GM18507 (cell line): ENCODE data around the gene MLF1.

Source experiments
- DNase-seq: peaks from one replicate; pipeline ENCODE4 v3.0.0; 2011; ENCODE audit warnings: low read depth; ENCODE audit not compliant: insufficient read length; ENCODE audit errors: extremely low spot score
- FAIRE-seq: peaks from 2 replicates; lab custom pipeline; 2011; peaks lifted over from hg19 to GRCh38; lab: Jason Lieb, UNC

Gene MLF1

DNA sequence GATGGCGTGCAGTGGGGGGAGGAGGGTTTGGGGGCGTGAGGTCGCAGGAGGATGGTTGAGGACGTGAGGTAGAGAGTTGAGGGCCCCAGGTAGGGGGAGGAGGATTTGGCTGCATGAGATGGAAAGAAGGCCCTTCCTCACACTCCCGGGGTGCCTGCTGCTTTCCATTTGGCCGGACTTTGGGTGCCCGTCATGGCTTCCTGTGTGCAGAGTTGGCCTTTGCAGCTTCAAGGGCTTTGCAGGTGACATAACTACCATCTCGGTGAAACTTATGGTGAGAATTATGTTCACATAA lies 1.7 kb downstream of the MLF1 start:
- DNase-seq (no peak), FAIRE-seq (no peak)

DNA sequence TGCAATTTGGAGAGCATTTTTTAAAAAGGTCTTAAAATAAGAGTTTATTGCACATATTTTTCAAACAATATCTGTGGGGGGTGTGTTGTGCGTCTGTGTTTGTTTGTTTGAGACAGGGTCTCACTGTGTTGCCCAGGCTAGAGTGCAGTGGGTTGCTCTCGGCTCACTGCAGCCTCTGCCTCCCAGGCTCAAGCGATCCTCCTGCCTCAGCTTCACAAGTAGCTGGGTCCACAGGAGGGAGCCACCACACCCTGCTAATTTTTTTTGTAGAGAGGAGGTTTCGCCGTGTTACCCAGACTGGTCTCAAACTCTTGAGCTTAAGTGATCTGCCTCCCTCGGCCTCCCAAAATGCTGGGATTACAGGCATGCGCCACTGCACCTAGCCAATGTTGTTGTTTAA lies 2.7 kb downstream of the MLF1 start:
- no peak for FAIRE-seq
- DNase-seq = no peak

DNA sequence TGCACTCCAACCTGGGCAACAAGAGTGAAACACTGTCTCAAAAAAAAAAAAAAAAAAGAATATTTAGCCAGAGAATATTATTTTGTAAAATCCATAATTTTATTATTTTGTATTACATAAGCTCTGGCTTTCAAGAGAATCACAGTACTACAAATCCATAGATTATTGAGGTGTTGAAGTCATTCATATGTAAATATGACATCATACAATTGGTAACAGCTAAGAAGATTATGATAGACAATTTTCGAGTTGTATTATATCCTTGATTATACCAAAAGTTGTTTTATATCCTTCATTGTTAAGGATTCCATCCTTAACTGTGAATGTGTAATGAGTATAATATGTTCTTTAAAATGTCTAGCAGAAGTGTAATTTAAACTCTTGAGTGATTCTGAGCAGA lies 3.7 kb downstream of the MLF1 start:
- no peak for DNase-seq

DNA sequence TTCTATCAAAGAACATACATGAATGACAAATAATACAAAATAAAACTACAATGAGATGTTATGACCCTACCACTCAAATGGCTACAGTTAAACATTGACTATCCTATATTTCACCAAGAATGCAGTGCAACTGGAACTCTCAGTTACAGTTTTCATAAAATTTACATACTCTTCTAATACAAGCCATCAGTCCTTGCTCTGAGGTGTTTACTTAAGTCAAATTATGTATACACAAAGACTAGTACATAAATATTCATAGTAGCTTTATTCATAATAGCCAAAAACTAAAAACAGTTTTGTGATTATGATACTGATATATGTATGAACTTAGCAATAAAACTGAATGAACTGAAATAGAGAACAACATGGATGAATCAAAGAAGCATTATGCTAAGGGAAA lies 19.2 kb downstream of the MLF1 start:
- FAIRE-seq (no peak), DNase-seq (no peak)

More for the DNA sequence above, 3.7 kb downstream of the MLF1 start:
- no peak for FAIRE-seq

DNA sequence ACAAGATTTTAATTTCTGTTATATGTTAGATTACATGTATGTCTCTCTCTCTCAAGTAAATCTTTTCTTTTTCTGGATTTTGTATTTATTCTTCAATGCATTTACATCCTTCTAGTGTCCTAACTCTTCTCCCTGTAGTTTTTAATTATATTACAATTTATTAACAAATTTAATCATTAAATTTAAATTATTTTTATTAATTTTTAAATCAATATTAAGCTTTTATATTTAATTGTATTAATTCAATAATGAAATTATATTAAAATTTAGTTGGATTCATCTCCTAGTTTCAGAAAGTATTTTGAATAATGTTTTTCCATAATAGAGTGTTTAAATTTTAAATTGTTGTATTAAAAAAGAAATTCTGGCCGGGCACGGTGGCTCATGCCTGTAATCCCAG lies 29.8 kb downstream of the MLF1 start:
- FAIRE-seq (no peak), DNase-seq (no peak)

DNA sequence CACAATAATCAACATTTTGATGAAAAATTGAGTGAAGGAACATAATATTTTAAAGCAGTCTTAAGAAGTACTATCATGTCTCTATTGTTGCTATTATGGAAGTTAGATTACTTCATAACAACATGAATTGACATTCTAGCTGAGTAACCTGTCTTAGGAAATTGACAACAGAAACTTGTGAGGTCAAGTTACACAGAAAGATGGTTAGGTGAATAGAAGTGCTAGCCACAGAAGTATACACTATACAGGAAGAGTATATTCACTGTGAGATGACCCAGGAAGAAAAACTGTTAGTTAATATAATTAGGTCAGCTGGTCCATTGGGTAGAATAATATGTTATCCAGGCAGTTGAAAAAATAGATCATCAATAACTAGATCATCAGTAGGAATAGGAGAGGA lies 31.2 kb downstream of the MLF1 start:
- FAIRE-seq (no peak), DNase-seq (no peak)

DNA sequence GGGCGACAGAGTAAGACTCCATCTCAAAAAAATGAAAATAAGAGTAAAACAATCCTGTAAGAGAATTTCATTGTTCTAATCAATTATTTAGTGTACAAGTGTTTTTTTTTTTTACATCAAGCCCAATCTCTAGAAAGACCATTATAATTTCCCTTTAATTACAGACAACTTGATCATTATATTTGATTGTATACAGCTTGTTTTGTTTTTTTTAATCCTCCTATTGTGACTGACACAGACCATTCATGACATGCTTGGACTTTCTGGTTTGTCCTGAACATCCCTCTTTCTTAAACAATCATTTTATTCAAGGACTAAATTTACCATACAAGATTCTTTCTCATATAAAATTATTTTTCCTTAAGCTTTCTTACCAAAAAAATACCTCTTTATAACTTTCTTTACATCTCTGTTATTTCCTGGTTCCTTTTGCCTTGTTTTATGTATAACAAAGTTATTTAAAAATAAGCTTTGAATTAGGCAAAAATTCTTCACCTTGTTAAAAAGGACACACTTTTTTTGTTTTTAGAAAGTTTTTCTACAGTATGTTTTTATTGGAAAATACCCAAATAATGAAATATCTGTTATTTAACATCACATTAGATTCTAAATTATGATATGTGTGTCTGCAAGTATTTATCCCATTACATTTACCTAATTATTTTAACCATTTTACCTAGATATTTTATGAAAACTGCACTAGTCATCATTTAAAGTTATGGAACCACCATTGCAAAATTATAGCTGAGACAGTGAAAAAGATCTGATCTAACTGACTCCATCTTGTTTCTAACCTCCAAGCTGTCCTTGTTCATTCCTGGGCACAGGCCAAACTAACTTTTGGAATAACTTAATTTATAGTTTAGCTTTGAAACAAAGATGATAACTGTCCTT lies 47.2 kb downstream of the MLF1 start:
- FAIRE-seq (no peak), DNase-seq (no peak)

DNA sequence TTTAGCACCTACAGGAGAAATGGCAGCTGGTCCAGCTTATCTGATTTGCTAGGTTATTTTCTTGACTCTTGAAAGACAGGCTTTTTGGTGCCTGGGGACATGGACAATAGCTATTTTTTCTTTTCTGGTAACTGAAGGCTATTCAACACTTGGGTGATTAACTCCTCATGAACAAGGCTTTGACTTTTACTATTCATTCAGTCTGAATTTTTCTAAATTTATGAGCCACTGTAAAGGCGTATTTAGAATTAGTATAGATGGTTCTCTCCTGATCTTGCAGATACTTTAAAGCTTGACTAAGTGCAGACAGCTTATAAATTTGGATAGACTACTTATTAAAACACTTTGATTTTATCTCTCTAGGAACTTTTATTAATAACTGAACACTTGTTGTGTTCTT lies 54.9 kb downstream of the MLF1 start:
- DNase-seq (no peak), FAIRE-seq (no peak)

DNA sequence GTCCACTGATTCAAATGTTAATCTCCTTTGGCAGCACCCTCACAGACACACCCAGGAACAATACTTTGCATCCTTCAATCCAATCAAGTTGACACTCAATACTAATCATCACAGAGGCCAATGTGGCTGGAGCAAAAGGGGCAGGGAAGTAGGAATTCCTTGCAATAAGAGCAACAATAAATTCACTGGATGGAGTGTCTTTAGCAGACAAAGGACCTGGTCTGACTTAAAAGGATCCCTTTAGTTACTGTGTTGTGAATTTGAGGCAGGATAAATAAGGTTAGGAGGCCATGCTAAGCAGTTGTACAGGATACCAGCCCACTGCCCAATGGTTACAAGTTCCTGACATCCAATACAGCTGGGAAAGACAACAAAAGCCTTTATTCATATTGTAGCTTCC lies 61.0 kb downstream of the MLF1 start:
- DNase-seq (no peak), FAIRE-seq (no peak)

DNA sequence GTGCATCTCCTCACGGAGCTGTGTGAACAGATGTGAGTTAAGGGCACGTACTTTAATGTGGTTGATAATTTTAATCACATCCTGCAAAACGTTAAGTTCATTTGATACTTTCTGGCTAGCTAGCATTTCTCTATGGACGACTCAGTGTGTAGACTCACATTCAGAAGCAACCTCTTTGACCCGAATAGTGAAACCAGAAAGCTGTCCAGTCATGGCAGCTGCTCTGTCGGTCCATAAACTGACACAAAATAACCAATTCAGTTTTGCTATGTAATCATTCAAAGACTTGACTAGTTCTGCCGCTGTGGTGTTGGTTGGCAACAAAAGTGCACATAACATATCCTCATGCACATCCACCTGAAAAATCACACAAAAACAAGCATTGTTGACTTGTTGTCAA lies 69.7 kb downstream of the MLF1 start:
- DNase-seq (no peak), FAIRE-seq (no peak)

DNA sequence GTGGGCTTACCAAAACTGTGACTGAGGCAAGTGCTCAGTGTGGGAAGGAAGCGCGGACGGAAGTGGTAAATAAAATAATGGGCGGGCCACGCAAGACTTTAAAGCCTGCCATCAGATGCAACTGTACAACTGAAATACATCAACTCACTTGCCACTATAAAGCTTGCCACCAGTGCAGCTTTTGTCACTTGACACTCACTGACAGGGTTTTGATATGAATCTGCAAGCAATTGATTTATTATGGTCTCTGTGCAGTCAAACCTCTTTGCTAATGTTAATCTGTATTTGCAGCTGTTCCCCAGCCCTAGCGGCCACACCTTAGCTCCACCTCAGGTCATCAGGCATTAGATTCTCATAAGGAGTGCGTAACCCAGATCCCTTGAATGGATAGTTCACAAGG lies 71.0 kb downstream of the MLF1 start:
- no peak for DNase-seq
- no peak for FAIRE-seq

DNA sequence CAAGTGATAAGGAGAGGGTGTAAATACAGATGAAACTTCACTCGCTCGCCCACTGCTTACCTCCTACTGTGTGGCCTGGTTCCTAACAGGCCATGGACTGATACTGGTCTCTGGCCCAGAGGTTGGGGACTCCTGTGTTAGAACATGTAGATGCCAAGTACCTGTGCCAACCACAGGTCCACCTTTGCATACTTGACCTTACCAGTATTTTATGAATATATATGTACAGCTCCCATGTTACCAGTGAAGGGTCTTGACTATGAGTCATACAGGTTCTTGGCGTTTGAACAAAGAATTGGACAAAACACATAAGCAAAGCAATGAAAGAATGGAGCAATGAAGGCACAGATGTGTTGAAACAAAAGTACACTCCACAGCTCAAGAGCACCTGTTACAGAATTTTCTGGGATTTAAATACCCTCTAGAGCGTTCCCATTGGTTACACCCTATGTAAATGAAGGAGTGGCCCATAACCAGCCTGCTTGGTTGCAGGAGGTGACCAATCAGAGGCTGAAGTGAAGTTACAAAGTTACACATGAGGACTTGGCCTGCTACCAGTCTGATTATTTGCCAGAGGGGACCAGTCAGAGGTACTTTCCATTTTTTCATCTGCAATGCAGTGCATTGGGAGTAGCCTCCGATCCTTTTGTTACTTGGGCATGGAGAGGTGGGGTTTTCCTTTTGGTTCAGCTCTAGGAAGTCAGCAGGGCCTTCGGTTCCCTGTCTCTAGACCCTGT lies 71.6 kb downstream of the MLF1 start:
- DNase-seq (no peak), FAIRE-seq (no peak)

DNA sequence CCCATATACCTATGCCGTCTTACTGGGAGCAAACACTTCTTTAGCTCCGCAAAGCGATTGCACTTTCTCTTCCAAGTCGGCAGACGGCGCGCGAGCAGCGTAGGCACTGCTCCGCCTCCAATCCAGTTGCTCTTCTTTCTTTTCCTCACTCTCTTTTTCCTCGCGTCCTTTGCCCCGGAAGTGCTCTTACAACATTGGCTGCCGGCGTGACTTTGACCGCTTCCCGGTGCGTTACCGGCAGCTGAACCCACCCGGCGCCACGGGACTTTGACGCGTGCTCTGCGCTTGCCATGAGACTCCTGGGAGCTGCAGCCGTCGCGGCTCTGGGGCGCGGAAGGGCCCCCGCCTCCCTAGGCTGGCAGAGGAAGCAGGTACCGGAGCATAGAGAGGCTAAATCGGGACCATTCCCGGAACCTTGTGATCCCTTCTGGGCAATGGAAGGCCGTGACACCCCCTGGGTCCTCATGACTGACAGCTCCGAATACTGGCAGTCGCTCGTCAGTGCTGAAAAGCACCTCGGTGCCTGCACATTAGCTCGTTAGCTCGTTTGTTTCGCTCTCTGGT lies 73.4 kb downstream of the MLF1 start, which contains the start of gene GFM1:
Gene GFM1 (plus strand): TSS at position 183 of the 564 bp plus-strand sequence. CDS start 108 bp downstream, at position 291.
- DNase-seq (peak; percentile 69), FAIRE-seq (peak; percentile 96)

DNA sequence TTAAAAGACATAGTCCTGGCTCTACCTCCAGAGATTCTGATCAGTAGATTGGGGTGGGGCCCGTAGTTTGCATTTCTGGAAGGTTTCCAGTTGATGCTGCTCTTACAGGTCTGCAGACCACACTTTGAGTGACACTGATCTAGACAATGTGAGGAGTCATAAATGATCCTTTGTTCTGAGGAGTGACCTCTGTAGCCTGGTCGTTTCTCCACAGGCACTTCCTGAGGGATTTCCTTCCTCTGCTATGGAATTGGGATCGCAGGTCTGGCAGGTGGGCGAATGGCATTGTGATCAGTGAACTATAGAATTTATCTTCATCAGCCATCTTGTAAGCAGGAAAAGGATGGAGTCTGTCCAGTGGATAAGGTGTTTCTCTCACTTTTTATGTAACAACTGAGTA lies 78.8 kb downstream of the MLF1 start:
- DNase-seq = no peak
- FAIRE-seq = no peak

DNA sequence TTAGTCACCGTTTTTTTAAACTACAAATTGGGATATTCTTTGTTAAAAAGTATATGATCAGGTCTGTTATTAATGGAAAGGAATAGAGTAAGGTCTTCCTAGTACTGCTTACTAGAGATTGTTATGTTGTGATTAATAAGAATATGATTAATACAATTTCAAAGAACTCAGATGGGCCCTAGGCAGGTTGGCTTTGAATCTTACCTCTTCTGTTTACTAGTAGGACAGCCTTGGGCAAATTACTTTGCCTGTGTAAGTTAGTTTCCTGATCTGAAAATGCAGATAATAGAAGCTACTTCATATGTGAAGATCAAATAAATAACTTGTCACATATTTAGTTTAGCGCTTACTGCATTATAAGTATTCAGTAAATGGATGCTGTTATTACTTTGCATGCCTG lies 80.2 kb downstream of the MLF1 start:
- DNase-seq (no peak), FAIRE-seq (no peak)

DNA sequence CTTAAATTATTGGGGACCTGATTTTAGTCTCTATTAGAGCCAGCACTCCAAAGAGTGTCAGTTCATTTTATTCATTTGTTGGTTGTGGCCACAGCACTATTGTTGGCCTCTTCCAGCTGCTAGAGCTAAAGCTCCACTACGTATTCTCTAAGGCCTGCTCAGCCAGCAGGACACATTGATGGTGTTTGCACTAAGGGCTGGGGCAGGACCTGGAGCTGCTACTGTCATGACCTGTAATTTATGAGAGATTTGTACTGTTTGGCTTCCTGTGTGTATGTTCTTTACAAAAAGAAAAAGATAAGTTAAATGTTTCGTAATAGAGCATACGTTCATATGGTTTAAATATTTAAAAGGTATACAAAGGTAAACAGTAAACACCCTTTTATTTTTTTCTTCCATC lies 81.5 kb downstream of the MLF1 start:
- DNase-seq = no peak
- FAIRE-seq = no peak
